Measurements from ENCODE around the gene RNF213. TPM values are rescaled to one million over a fixed set of nuclear protein-coding genes. Genes with fewer than 3 reads are reported as not detected.

The RNF213 gene
- total and polyA plus RNA-seq, 10 of the 15 experiments (the other 5 are each of a cell fraction or from before 2014, with no cell fraction given), result 18.6 to 145 (median 65.8) TPM

GRCh38 chr17:80442764-80443163, 182.1 kb downstream of the RNF213 start:
- ChIA-PET SMC1A (ENCODE audit: uncharacterized antibody, unreplicated experiment) (interaction anchor here (0.6 kb wide), 1 partner anchor 29 kb away, joined by 3 read pairs; no protein-coding TSS in a partner anchor), RAD21 (ENCODE audit: unreplicated experiment) (no interaction called here), CTCF (no interaction called here), POLR2A (no interaction called here)
- FAIRE-seq (no peak), DNase-seq (ENCODE audit: low read depth, low spot score) (no peak), ATAC-seq (no peak)
- BruUV-seq (replicated peaks), result no TSS peak
- Histone ChIP-seq H3K79me2 (ENCODE audit: control insufficient read depth, insufficient read depth, low read length) (no peaks in the 10 kb centered on the region), H3K27ac (ENCODE audit: control insufficient read depth, insufficient read depth) (no peak overlapping the region), H3K9me3 (replicated peaks; ENCODE audit: control insufficient read depth, insufficient read depth, low read length) (no peaks in the 10 kb centered on the region), H3K4me2 (ENCODE audit: control insufficient read depth, insufficient read depth) (no peak overlapping the region), H2AFZ (ENCODE audit: control insufficient read depth, low read depth, low read length) (no peak overlapping the region), H3K4me1 (ENCODE audit: control insufficient read depth, insufficient read depth, low read length) (no peaks in the 10 kb centered on the region), H3K4me3 (no peak overlapping the region), H3K27me3 (replicated peaks in 1 of 2; ENCODE audit: control insufficient read depth in 2 of 2, insufficient read depth in 2 of 2, low read length in 1 of 2) (no peaks in the 10 kb centered on the region; a peak in 1 of 4 replicates), H4K20me1 (ENCODE audit: control insufficient read depth, insufficient read depth) (no peaks in the 10 kb centered on the region), H3K9ac (ENCODE audit: control insufficient read depth, insufficient read depth, low read length) (no peak overlapping the region), H3K36me3 (ENCODE audit: control insufficient read depth in 2 of 2, insufficient read depth in 2 of 2, low read length in 1 of 2) (no peaks in the 10 kb centered on the region)
- 33% methylated on average over 3 of the region's 4 CpGs for WGBS (ENCODE audit: insufficient coverage, insufficient replicate concordance, low lambda C conversion rate, missing lambda C conversion rate)
- no peak for TF ChIP-seq BACH1 (IDR thresholded peaks at IDR 0.05; ENCODE audit: borderline replicate concordance)
- in situ Hi-C loops (cut with MboI), result no loop called here
- intact Hi-C loops (cut with micrococcal nuclease; ENCODE audit: unreplicated experiment), result no loop called here

DNA sequence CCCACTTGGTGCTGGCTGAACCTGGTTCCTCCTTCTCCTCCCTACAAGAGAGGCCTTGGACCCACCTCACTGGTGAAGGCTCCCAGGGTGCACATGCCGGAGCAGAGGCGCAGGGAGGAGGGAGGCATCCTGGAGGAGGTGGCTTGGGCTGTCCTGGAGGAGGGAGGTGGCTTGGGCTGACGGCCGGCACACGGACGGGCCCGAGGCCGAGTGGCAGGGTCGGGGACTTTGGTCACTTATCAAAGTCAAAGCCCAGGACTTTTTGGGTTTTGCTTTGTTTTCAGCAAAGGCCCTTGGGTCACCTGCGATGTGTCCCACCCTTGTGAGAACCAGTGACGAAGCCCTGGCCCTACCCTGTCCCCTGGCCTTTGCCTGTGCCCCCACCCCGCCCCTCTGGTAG, 182.8 kb downstream of the RNF213 start:
- ChIA-PET POLR2A (no interaction called here), RAD21 (ENCODE audit: unreplicated experiment) (no interaction called here), SMC1A (ENCODE audit: uncharacterized antibody, unreplicated experiment) (interaction anchor here (0.6 kb wide), 1 partner anchor 30 kb away, joined by 3 read pairs; no protein-coding TSS in a partner anchor), CTCF (no interaction called here)
- no TSS peak for BruUV-seq (replicated peaks)
- DNase-seq (ENCODE audit: low read depth, low spot score) (no peak), ATAC-seq (no peak), FAIRE-seq (no peak)
- in situ Hi-C loops (cut with MboI), result no loop called here
- Histone ChIP-seq H3K4me3 (no peak overlapping the region), H3K36me3 (ENCODE audit: control insufficient read depth in 2 of 2, insufficient read depth in 2 of 2, low read length in 1 of 2) (no peaks in the 10 kb centered on the region), H3K9me3 (replicated peaks; ENCODE audit: control insufficient read depth, insufficient read depth, low read length) (no peaks in the 10 kb centered on the region), H3K27ac (ENCODE audit: control insufficient read depth, insufficient read depth) (no peak overlapping the region), H3K4me1 (ENCODE audit: control insufficient read depth, insufficient read depth, low read length) (no peaks in the 10 kb centered on the region), H3K4me2 (ENCODE audit: control insufficient read depth, insufficient read depth) (no peak overlapping the region), H2AFZ (ENCODE audit: control insufficient read depth, low read depth, low read length) (no peak overlapping the region), H4K20me1 (ENCODE audit: control insufficient read depth, insufficient read depth) (no peaks in the 10 kb centered on the region), H3K27me3 (replicated peaks in 1 of 2; ENCODE audit: control insufficient read depth in 2 of 2, insufficient read depth in 2 of 2, low read length in 1 of 2) (no peaks in the 10 kb centered on the region; a peak in 1 of 4 replicates), H3K79me2 (ENCODE audit: control insufficient read depth, insufficient read depth, low read length) (no peaks in the 10 kb centered on the region), H3K9ac (ENCODE audit: control insufficient read depth, insufficient read depth, low read length) (no peak overlapping the region)
- intact Hi-C loops (cut with micrococcal nuclease; ENCODE audit: unreplicated experiment), result no loop called here
- no peak for TF ChIP-seq RBBP5 (conservative IDR thresholded peaks at IDR 0.05)
- no peak for TF ChIP-seq MTA3 (IDR thresholded peaks at IDR 0.05; ENCODE audit: borderline replicate concordance, low read length)
- TF ChIP-seq RUNX3 (IDR thresholded peaks at IDR 0.05; ENCODE audit: low read length), result no peak
- TF ChIP-seq CHD2 (IDR thresholded peaks at IDR 0.05; ENCODE audit: borderline replicate concordance, low read depth, low read length), result no peak
- no peak for TF ChIP-seq KLF5 (IDR thresholded peaks at IDR 0.05; ENCODE audit: partially characterized antibody)
- TF ChIP-seq SUPT20H (IDR thresholded peaks at IDR 0.05; ENCODE audit: borderline replicate concordance, control insufficient read depth, low read depth, low read length), result no peak
- TF ChIP-seq SMAD5 (IDR thresholded peaks at IDR 0.05; ENCODE audit: low read depth), result no peak
- no peak for TF ChIP-seq PAX8 (IDR thresholded peaks at IDR 0.05)
- TF ChIP-seq USF2 (IDR thresholded peaks at IDR 0.05; ENCODE audit: borderline replicate concordance, low read depth, low read length), result no peak
- TF ChIP-seq, protein P1, sequence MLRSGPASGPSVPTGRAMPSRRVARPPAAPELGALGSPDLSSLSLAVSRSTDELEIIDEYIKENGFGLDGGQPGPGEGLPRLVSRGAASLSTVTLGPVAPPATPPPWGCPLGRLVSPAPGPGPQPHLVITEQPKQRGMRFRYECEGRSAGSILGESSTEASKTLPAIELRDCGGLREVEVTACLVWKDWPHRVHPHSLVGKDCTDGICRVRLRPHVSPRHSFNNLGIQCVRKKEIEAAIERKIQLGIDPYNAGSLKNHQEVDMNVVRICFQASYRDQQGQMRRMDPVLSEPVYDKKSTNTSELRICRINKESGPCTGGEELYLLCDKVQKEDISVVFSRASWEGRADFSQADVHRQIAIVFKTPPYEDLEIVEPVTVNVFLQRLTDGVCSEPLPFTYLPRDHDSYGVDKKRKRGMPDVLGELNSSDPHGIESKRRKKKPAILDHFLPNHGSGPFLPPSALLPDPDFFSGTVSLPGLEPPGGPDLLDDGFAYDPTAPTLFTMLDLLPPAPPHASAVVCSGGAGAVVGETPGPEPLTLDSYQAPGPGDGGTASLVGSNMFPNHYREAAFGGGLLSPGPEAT (IDR thresholded peaks at IDR 0.05; ENCODE audit: low read depth), result no peak
- no peak for TF ChIP-seq SIN3A (IDR thresholded peaks at IDR 0.05; ENCODE audit: low read depth, low read length)
- TF ChIP-seq IRF4 (IDR thresholded peaks at IDR 0.05; ENCODE audit: low read depth, low read length), result no peak
- no peak for TF ChIP-seq RAD51 (IDR thresholded peaks at IDR 0.05)
- TF ChIP-seq HDAC6 (IDR thresholded peaks at IDR 0.05; ENCODE audit: unreplicated experiment), result no peak
- no peak for TF ChIP-seq EP300 (IDR thresholded peaks at IDR 0.05; ENCODE audit: borderline replicate concordance in 1 of 2, control insufficient read depth in 1 of 2, low read depth in 2 of 2, low read length in 2 of 2)
- 10% methylated on average over 12 of the region's 12 CpGs for WGBS (ENCODE audit: insufficient coverage, insufficient replicate concordance, low lambda C conversion rate, missing lambda C conversion rate)

Measured in GM12878 (cell line).